Esophagus (tissue), 2 donors: ENCODE measurements around the gene SH3PXD2A. TPM values are rescaled to one million over a fixed set of nuclear protein-coding genes. Genes with fewer than 3 reads are reported as not detected.

ENCODE experiments used
- H3K27ac ChIP-seq, 2 donors: one replicate each; pipeline ENCODE4 v1.5.1; 2013; ENCODE audit warnings: low read depth in 2 of 2, mild to moderate bottlenecking in 2 of 2, inconsistent platforms in 1 of 2, low read length in 1 of 2, moderate library complexity in 1 of 2
- H3K27me3 ChIP-seq, 2 donors: one replicate each; pipeline ENCODE4 v1.6.1; 2013; ENCODE audit warnings: low read length in 2 of 2, control low read depth in 1 of 2, mild to moderate bottlenecking in 1 of 2; ENCODE audit not compliant: insufficient read depth in 2 of 2, control insufficient read depth in 1 of 2
- H3K36me3 ChIP-seq, 2 donors: one replicate each; pipeline ENCODE4 v1.6.1; 2013; ENCODE audit warnings: low read length in 1 of 2; ENCODE audit not compliant: control insufficient read depth in 2 of 2, insufficient read depth in 2 of 2
- H3K4me1 ChIP-seq, 2 donors: one replicate each; pipeline ENCODE4 v1.6.1; 2013; ENCODE audit warnings: low read length in 1 of 2; ENCODE audit not compliant: control insufficient read depth in 2 of 2, insufficient read depth in 2 of 2
- H3K4me3 ChIP-seq, 2 donors: one replicate each; pipeline ENCODE4 v1.5.1; 2013; ENCODE audit warnings: low read length in 2 of 2, mild to moderate bottlenecking in 2 of 2, low read depth in 1 of 2, moderate library complexity in 1 of 2
- H3K9me3 ChIP-seq, 2 donors: one replicate each; pipeline ENCODE4 v1.6.1; 2013; ENCODE audit warnings: mild to moderate bottlenecking in 2 of 2, low read depth in 1 of 2, low read length in 1 of 2, moderate library complexity in 1 of 2; ENCODE audit not compliant: control insufficient read depth in 2 of 2, insufficient read depth in 1 of 2
- WGBS, 2 donors: extraction: QIAGEN DNeasy Blood & Tissue Kit; methylation state at CpG; one replicate each; pipeline ENCODE4 v1.1.7; 2013; 5-methylcytosine and 5-hydroxymethylcytosine counted together
- polyA plus RNA-seq, 2 donors: library from polyadenylated mRNA; stranded (reverse); fragments of 200-250 nt; gene quantifications; one replicate each; pipeline ENCODE4 v1.2.3, GENCODE V29; 2013
- donor health status: healthy with polysubstance abuse.
- donor health status: Bipolar disorder and iron deficiency.

The SH3PXD2A gene
- polyA plus RNA-seq, 2 donors: 14.9 to 34.2 TPM

DNA sequence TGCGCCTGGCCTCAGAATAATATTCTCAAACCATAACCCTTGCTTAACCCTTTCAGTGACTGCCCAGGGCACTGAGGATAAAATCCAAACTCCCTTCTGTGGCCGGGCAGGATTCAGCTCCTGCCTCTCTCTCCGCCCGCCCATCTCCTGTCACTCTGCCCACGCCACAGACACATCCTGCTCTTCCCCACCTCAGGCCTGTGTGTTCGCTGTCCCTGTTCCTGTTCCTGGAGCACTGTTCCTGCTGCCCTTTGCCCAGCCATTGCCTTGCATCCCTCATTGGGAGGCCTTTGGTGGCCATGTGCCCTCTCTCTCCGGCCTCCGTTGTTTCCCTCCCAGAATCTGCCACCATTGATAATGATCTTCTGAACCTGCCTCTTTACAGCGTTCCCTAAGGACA lies 108.8 kb downstream of the SH3PXD2A start:
- no peaks in the 10 kb centered on the region for H3K9me3 ChIP-seq

DNA sequence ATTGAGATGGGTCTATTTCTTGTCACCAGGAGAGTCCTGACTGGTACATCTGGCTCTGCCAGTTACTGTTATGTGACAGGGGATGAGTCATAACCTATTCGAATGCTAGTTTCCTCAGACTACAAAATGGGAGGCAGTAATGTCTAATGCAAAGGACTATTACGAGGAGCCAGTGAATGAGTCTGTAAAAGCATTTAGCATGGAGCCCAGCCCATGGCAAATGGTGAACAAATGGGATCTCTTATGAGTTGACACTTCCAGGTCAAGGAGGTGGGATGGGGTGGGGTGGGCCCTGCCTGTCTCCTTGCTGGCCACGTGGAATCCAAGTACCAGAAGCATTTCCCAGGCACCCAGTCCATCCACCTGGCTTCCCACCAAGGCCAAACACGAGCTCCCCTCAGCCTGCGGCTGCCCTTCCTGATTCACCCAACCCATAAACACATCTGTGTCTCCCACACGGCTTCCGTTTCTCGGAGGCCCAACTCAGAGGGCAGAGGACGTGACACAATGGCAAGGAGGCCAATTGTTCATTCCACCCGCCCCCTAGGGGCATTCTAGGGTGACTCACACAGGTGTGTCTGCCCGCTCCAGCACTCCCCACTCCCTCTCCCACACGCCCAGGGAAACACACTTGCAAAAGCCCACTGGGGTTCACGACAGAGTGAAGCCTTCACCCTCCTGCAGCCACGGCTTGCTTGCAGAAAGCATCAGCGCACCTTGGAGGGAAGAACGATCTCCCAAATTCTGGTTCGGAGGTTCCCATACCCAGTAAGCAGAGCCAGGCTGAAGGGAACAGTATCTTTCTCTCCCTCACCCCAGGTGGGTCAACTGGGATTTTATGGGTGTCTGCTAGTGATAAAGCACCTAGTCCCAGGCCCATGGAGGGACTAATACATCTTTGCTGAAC lies 109.8 kb downstream of the SH3PXD2A start:
- H3K9me3 ChIP-seq: no peaks in the 10 kb centered on the region
- H3K36me3 ChIP-seq: no peaks in the 10 kb centered on the region
- H3K27ac ChIP-seq: peak overlapping the region; percentile 93 to 97
- 49 to 54% methylated on average over 17 of the region's 17 CpGs for WGBS, 2 donors
- H3K4me3 ChIP-seq: peak overlapping the region in 1 of 2 donors; percentile 17
- H3K4me1 ChIP-seq: peaks cover 9 to 35% of the 10 kb centered on the region in 2 donors
- H3K27me3 ChIP-seq: no peaks in the 10 kb centered on the region

More for the DNA sequence above, 108.8 kb downstream of the SH3PXD2A start:
- H3K27me3 ChIP-seq: no peaks in the 10 kb centered on the region
- peak overlapping the region; percentile 93 to 97 for H3K27ac ChIP-seq
- WGBS, 2 donors: 66 to 75% methylated on average over 9 of the region's 9 CpGs
- H3K4me1 ChIP-seq: peaks cover 9 to 35% of the 10 kb centered on the region in 2 donors
- H3K4me3 ChIP-seq: peak overlapping the region; percentile 17 to 43
- H3K36me3 ChIP-seq: no peaks in the 10 kb centered on the region

DNA sequence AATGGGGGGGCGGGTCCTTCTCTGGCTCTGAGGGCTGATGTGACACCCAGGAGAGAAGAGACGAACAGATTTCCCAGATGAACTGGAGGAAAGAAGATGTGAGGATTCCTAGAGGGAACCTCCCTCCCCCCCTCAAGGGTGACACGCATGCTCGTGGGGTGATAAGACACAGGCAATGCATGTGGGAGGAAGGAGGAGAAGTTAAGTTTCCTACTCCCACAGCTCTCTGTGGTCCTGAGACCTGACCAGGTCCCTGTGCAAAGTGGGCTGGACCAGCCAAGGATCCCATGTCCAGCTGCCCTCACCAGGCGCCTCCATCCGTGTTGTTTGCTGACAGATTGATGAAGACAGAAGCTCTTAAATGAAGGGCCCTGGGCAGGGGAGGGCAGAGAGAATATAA lies 112.6 kb downstream of the SH3PXD2A start:
- Histone ChIP-seq H3K4me3 (no peak overlapping the region), H3K4me1 (peaks cover 13 to 33% of the 10 kb centered on the region in 2 donors), H3K36me3 (no peaks in the 10 kb centered on the region), H3K27me3 (no peaks in the 10 kb centered on the region), H3K9me3 (no peaks in the 10 kb centered on the region), H3K27ac (no peak overlapping the region)
- WGBS, 2 donors: 79 to 82% methylated on average over 6 of the region's 6 CpGs

DNA sequence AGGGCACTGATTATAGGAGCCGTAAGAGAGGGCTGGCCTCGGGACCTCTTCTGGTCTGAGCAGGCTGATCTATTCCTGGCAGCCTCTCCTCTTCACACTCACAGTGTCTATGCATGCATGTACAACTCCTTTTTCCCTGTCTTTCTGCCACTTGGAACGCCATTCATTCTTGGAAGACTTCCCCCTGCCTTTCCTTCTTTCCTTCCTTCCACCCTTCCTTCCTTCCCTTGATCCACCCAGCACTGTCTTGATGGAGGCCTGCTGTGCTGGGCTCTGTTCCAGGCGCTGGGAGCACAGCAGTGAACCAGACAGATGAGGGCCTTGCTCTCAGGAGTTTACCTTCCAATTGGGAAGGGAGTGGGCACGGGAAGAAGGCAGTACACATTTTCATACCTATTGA lies 114.8 kb downstream of the SH3PXD2A start:
- no peaks in the 10 kb centered on the region for H3K9me3 ChIP-seq
- no peaks in the 10 kb centered on the region for H3K27me3 ChIP-seq
- 42 to 67% methylated on average over 5 of the region's 5 CpGs for WGBS, 2 donors
- no peak overlapping the region for H3K4me3 ChIP-seq
- no peaks in the 10 kb centered on the region for H3K36me3 ChIP-seq
- H3K4me1 ChIP-seq: peaks cover 20 to 26% of the 10 kb centered on the region in 2 donors
- peak overlapping the region; percentile 65 to 66 for H3K27ac ChIP-seq

DNA sequence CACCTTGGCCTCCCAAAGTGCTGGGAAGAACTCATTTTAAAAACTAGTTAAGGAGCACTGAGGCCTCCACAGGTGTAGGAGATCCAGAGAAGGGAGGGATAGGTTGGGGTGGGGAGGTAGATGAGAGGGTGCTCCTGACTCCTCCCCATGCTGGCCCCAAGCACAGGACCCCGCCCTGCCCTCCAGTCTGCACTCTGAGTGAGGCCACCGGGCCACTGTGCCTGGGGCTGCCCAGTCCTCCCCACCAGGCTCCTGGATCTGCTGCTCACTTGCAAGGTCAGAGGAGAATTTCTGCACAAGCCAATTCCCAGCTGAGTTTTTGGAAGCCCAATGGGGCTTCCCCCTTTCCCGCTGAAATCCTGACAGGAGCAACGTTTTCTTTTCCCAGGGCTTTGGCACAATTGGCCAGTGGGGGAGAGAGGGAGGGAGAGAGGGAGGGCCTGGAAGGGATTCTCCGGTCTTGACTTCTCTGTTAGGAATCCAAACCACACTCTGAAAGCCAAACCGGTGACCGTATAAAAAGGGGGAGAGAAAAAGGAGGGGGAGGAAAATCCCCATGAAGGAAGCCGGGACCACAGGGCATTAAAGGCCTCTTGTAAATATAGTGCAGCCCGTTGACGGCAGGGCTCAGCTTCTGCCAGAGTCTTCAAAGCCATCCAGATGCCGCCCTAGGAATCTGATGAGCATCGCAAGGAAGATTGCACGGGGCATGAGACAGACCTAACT lies 116.2 kb downstream of the SH3PXD2A start:
- H3K27ac ChIP-seq: peak overlapping the region; percentile 65 to 79
- no peaks in the 10 kb centered on the region for H3K9me3 ChIP-seq
- H3K27me3 ChIP-seq: no peaks in the 10 kb centered on the region
- peaks cover 0 to 4% of the 10 kb centered on the region in 2 donors for H3K36me3 ChIP-seq
- no peak overlapping the region for H3K4me3 ChIP-seq
- H3K4me1 ChIP-seq: peaks cover 18 to 20% of the 10 kb centered on the region in 2 donors
- 29 to 44% methylated on average over 13 of the region's 13 CpGs for WGBS, 2 donors

DNA sequence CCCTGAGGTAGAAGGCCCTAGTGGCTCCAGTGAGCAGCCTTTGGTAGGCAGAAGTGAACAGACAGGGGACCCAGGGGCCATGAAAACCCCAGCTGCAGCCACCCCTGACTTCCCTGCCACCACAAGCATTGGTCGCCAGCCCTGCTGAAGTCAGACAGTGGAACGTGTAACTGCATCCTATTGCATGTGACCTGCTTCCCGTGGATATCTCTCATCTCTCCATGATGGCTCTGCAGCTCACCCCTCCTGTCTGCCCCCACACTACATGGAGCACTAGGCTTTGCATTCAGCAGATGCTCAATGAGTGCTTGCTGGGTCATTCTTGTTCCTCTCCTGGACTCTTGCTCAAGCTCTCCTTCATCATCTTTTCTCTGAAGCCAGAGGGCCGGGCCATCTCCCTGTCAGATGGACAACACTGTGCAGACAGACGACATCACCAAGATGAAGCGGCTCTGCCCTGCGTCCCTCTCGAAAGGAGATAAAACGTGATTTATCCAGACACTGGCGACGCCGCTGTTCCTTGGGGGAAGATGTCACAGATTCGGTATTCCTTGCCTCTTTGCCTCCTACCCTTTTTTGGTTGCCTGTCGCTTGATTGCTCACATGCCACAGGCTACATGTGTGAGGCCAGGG lies 117.5 kb downstream of the SH3PXD2A start:
- Histone ChIP-seq H3K36me3 (peaks cover 0 to 4% of the 10 kb centered on the region in 2 donors), H3K27ac (peak overlapping the region in 1 of 2 donors; percentile 51), H3K4me1 (peaks cover 18 to 22% of the 10 kb centered on the region in 2 donors)

DNA sequence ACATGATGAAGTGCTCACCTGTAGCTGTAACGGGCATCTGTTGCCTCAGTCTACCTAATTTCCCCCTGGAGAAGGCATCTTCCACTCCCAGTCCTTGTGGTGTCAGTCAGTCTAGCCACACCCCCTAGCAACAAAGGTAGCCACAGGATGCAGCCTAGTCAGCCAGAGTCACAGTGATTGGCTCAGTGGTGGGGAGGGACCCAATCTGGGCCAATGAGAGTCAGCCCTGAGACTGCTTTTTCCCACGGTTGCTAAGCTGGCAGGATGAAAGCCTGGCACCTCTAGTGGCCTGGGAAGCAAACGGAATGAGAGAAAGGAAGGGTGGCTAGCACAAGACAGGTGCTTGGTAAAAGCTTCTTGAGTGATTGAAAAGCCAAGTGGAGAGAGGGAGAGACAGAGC lies 118.6 kb downstream of the SH3PXD2A start:
- WGBS, 2 donors: 62 to 70% methylated on average over 3 of the region's 3 CpGs
- H3K4me1 ChIP-seq: peaks cover 22 to 24% of the 10 kb centered on the region in 2 donors
- peaks cover 0 to 8% of the 10 kb centered on the region in 2 donors for H3K36me3 ChIP-seq
- H3K27ac ChIP-seq: peak overlapping the region; percentile 76 to 97
- H3K4me3 ChIP-seq: no peak overlapping the region
- H3K9me3 ChIP-seq: no peaks in the 10 kb centered on the region
- H3K27me3 ChIP-seq: no peaks in the 10 kb centered on the region

More for the DNA sequence above, 117.5 kb downstream of the SH3PXD2A start:
- no peaks in the 10 kb centered on the region for H3K27me3 ChIP-seq
- no peaks in the 10 kb centered on the region for H3K9me3 ChIP-seq
- WGBS, 2 donors: 84 to 86% methylated on average over 14 of the region's 14 CpGs
- no peak overlapping the region for H3K4me3 ChIP-seq

DNA sequence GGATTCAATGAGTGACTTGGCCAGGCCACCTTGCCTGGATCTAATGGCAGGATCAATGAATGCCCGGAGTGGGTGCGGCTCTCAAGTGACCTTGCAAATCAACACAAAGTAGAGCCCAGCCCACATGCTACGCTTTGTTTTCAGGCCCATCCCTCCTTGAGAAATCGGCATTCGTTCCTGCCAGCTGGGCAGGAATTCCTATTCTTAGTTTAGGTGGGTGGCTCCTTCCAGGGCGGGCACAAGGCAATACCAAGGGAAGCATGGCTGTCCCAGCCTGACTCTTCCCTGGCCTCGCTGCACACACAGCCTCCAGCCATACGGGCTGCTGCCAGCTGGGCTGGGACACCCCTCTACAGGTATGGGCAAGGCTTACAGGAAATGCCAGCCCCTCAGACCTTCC lies 119.3 kb downstream of the SH3PXD2A start:
- Histone ChIP-seq H3K36me3 (peaks cover 0 to 8% of the 10 kb centered on the region in 2 donors), H3K9me3 (no peaks in the 10 kb centered on the region), H3K4me3 (peak overlapping the region; percentile 31 to 54), H3K27me3 (no peaks in the 10 kb centered on the region), H3K4me1 (peaks cover 22 to 26% of the 10 kb centered on the region in 2 donors), H3K27ac (peak overlapping the region; percentile 76 to 97)
- WGBS, 2 donors: 50 to 58% methylated on average over 8 of the region's 8 CpGs

DNA sequence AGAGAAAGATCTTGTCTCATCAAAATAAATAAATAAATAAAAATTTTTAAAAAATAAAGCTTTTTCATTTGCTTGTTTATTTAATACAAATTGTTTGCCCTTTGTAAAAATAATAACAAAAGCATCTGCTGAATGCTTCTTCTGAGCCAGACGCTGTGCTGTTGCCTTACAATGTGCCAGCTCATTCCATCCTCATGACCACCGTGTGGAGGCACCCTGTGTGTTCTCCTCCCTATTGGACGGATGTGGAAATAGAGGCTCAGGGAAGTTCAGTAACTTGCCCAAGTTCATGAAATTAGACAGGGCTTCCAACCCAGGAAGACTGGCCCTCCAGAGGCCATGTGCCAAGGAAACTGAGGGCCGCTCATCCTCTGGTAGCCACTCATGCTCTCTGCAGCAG lies 120.6 kb downstream of the SH3PXD2A start:
- WGBS, 2 donors: 82 to 85% methylated on average over 4 of the region's 4 CpGs
- Histone ChIP-seq H3K4me1 (peaks cover 20% of the 10 kb centered on the region in 2 donors), H3K27ac (peak overlapping the region; percentile 76 to 97), H3K4me3 (peak overlapping the region in 1 of 2 donors; percentile 54), H3K27me3 (no peaks in the 10 kb centered on the region), H3K9me3 (no peaks in the 10 kb centered on the region), H3K36me3 (peaks cover 0 to 8% of the 10 kb centered on the region in 2 donors)
